GM23338 (cell line): Measurements from ENCODE around the gene BICRAL.
"Not testable (repeated sequence)": the region's sequence is repeated elsewhere in the genome, so short reads cannot be mapped to it uniquely, and the experiment has no call there.

ENCODE experiments used
- CREB1 ChIP-seq: fragments of 250-450 bp; sonication (Bioruptor Pico); IDR thresholded peaks from 2 replicates; pipeline ENCODE4 v1.5.0; 2020; ENCODE audit warnings: low read depth, mild to moderate bottlenecking, moderate library complexity
- EZH2 ChIP-seq: fragments of 200-600 bp; sonication (generic); IDR thresholded peaks from one replicate; pipeline ENCODE4 v1.8.0; 2017; ENCODE audit warnings: antibody characterized with exemption, mild to moderate bottlenecking, low read depth; ENCODE audit not compliant: unreplicated experiment
- EZH2phosphoT487 ChIP-seq: fragments of 200-600 bp; sonication (generic); IDR thresholded peaks from one replicate; pipeline ENCODE4 v1.8.1; 2018; ENCODE audit warnings: antibody characterized with exemption; ENCODE audit not compliant: unreplicated experiment
- JUNB ChIP-seq: IDR thresholded peaks from one replicate; pipeline ENCODE4 v1.6.1; 2016; ENCODE audit warnings: antibody characterized with exemption; ENCODE audit not compliant: unreplicated experiment
- NANOG ChIP-seq: IDR thresholded peaks from 2 replicates; pipeline ENCODE4 v1.6.1; 2016; ENCODE audit warnings: antibody characterized with exemption, borderline replicate concordance
- POLR2AphosphoS5 ChIP-seq: IDR thresholded peaks from 2 replicates; pipeline ENCODE4 v1.6.1; 2016; ENCODE audit warnings: antibody characterized with exemption, low read depth
- REST ChIP-seq: IDR thresholded peaks from one replicate; pipeline ENCODE4 v1.6.1; 2018; ENCODE audit warnings: antibody characterized with exemption; ENCODE audit not compliant: unreplicated experiment
- ZNF114 ChIP-seq: fragments of 250-450 bp; sonication (Bioruptor Pico); IDR thresholded peaks from 2 replicates; pipeline ENCODE4 v1.5.0; 2020; ENCODE audit warnings: mild to moderate bottlenecking, moderate library complexity
- ZNF331 ChIP-seq: fragments of 250-450 bp; sonication (Bioruptor Pico); IDR thresholded peaks from 2 replicates; pipeline ENCODE4 v1.5.0; 2020; ENCODE audit warnings: low read depth, mild to moderate bottlenecking, moderate library complexity
- TF ChIP-seq, protein P1 (sequence below), 2 experiments: fragments of 200-600 bp in 1 of 2; sonication (generic) in 1 of 2; conservative IDR thresholded peaks; 2 replicates each; pipeline versions ENCODE4 v1.5.1 to v1.6.1; 2016 to 2017; ENCODE audit warnings: antibody characterized with exemption in 2 of 2, low read depth in 2 of 2, mild to moderate bottlenecking in 2 of 2, moderate library complexity in 1 of 2
- TF ChIP-seq, protein P2 (sequence below): IDR thresholded peaks from 2 replicates; pipeline ENCODE4 v1.6.1; 2016; ENCODE audit warnings: antibody characterized with exemption
- TF ChIP-seq, protein P3 (sequence below): fragments of 250-450 bp; sonication (Bioruptor Pico); IDR thresholded peaks from 2 replicates; pipeline ENCODE4 v1.5.0; 2020; ENCODE audit warnings: mild to moderate bottlenecking, moderate library complexity

DNA sequence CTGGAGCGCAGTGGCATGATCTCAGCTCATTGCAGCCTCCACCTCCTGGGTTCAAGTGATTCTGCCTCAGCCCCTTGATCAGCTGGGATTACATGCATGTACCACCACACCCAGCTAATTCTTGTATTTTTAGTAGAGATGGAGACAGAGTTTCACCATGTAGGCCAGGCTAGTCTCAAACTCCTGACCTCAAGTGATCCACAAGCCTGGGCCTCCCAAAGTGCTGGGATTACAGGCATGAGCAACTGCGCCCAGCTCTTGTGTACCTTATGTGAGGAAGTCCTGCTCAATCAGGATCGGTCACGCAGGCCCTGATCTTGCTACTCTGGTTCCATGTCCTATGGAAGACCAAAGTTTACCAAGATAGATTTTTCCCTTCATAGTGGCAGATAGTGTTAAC is 106.3 kb downstream of the BICRAL start:
- TF ChIP-seq POLR2AphosphoS5; EZH2; REST; CREB1 (CRISPR knock-in tag); ZNF331 (CRISPR knock-in tag); EZH2phosphoT487; NANOG; JUNB; ZNF114 (CRISPR knock-in tag): not testable (repeated sequence)
- TF ChIP-seq, protein P1, sequence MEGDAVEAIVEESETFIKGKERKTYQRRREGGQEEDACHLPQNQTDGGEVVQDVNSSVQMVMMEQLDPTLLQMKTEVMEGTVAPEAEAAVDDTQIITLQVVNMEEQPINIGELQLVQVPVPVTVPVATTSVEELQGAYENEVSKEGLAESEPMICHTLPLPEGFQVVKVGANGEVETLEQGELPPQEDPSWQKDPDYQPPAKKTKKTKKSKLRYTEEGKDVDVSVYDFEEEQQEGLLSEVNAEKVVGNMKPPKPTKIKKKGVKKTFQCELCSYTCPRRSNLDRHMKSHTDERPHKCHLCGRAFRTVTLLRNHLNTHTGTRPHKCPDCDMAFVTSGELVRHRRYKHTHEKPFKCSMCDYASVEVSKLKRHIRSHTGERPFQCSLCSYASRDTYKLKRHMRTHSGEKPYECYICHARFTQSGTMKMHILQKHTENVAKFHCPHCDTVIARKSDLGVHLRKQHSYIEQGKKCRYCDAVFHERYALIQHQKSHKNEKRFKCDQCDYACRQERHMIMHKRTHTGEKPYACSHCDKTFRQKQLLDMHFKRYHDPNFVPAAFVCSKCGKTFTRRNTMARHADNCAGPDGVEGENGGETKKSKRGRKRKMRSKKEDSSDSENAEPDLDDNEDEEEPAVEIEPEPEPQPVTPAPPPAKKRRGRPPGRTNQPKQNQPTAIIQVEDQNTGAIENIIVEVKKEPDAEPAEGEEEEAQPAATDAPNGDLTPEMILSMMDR (conservative IDR thresholded peaks at IDR 0.05; ENCODE audit: low read depth in 2 of 2): not testable (repeated sequence)
- TF ChIP-seq, protein P2, sequence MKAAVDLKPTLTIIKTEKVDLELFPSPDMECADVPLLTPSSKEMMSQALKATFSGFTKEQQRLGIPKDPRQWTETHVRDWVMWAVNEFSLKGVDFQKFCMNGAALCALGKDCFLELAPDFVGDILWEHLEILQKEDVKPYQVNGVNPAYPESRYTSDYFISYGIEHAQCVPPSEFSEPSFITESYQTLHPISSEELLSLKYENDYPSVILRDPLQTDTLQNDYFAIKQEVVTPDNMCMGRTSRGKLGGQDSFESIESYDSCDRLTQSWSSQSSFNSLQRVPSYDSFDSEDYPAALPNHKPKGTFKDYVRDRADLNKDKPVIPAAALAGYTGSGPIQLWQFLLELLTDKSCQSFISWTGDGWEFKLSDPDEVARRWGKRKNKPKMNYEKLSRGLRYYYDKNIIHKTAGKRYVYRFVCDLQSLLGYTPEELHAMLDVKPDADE: not testable (repeated sequence)
- TF ChIP-seq, protein P3, sequence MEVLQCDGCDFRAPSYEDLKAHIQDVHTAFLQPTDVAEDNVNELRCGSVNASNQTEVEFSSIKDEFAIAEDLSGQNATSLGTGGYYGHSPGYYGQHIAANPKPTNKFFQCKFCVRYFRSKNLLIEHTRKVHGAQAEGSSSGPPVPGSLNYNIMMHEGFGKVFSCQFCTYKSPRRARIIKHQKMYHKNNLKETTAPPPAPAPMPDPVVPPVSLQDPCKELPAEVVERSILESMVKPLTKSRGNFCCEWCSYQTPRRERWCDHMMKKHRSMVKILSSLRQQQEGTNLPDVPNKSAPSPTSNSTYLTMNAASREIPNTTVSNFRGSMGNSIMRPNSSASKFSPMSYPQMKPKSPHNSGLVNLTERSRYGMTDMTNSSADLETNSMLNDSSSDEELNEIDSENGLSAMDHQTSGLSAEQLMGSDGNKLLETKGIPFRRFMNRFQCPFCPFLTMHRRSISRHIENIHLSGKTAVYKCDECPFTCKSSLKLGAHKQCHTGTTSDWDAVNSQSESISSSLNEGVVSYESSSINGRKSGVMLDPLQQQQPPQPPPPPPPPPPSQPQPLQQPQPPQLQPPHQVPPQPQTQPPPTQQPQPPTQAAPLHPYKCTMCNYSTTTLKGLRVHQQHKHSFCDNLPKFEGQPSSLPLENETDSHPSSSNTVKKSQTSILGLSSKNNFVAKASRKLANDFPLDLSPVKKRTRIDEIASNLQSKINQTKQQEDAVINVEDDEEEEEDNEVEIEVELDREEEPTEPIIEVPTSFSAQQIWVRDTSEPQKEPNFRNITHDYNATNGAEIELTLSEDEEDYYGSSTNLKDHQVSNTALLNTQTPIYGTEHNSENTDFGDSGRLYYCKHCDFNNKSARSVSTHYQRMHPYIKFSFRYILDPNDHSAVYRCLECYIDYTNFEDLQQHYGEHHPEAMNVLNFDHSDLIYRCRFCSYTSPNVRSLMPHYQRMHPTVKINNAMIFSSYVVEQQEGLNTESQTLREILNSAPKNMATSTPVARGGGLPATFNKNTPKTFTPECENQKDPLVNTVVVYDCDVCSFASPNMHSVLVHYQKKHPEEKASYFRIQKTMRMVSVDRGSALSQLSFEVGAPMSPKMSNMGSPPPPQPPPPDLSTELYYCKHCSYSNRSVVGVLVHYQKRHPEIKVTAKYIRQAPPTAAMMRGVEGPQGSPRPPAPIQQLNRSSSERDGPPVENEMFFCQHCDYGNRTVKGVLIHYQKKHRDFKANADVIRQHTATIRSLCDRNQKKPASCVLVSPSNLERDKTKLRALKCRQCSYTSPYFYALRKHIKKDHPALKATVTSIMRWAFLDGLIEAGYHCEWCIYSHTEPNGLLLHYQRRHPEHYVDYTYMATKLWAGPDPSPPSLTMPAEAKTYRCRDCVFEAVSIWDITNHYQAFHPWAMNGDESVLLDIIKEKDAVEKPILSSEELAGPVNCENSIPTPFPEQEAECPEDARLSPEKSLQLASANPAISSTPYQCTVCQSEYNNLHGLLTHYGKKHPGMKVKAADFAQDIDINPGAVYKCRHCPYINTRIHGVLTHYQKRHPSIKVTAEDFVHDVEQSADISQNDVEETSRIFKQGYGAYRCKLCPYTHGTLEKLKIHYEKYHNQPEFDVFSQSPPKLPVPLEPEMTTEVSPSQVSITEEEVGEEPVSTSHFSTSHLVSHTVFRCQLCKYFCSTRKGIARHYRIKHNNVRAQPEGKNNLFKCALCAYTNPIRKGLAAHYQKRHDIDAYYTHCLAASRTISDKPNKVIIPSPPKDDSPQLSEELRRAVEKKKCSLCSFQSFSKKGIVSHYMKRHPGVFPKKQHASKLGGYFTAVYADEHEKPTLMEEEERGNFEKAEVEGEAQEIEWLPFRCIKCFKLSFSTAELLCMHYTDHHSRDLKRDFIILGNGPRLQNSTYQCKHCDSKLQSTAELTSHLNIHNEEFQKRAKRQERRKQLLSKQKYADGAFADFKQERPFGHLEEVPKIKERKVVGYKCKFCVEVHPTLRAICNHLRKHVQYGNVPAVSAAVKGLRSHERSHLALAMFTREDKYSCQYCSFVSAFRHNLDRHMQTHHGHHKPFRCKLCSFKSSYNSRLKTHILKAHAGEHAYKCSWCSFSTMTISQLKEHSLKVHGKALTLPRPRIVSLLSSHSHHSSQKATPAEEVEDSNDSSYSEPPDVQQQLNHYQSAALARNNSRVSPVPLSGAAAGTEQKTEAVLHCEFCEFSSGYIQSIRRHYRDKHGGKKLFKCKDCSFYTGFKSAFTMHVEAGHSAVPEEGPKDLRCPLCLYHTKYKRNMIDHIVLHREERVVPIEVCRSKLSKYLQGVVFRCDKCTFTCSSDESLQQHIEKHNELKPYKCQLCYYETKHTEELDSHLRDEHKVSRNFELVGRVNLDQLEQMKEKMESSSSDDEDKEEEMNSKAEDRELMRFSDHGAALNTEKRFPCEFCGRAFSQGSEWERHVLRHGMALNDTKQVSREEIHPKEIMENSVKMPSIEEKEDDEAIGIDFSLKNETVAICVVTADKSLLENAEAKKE: not testable (repeated sequence)
